K562 (cell line): Measurements from ENCODE around the gene GCNT4. TPM values are rescaled to one million over a fixed set of nuclear protein-coding genes. Genes with fewer than 3 reads are reported as not detected.
"Not testable (repeated sequence)": the region's sequence is repeated elsewhere in the genome, so short reads cannot be mapped to it uniquely, and the experiment has no call there.

Experiments used
- ATAC-seq: fragments of 200-7000 bp; cut with Tn5 transposase; 3 replicates; pipeline ENCODE4 v1.9.1; 2020; ENCODE audit warnings: moderate library complexity
- BruUV-seq: library from RNA; stranded (reverse); fragments of 400-500 nt; replicated peaks from 2 replicates; lab custom pipeline; 2021; lab: Mats Ljungman, UMichigan
- CTCF ChIA-PET: fragments of 300-600 bp; formaldehyde crosslinking; extraction: SDS; loops from one replicate; lab custom pipeline; 2021; ENCODE audit warnings: low intra/inter-chr PET ratio; lab: Yijun Ruan, JAX
- POLR2A ChIA-PET: fragments of 300-600, 350-650 bp; sonication (Branson Sonifier 250); formaldehyde crosslinking; extraction: SDS; loops from one replicate; lab custom pipeline; 2021; ENCODE audit warnings: antibody characterized with exemption, inconsistent platforms; lab: Yijun Ruan, JAX
- DNase-seq, 4 experiments: peaks; one replicate each; pipeline versions ENCODE4 v3.0.0 to v3.0.0-alpha.2; 2011 to 2018; ENCODE audit warnings: low spot score in 3 of 4, mixed read lengths in 3 of 4; ENCODE audit errors: extremely low read depth in 1 of 4
- FAIRE-seq: peaks from 2 replicates; lab custom pipeline; 2011; peaks lifted over from hg19 to GRCh38; lab: Jason Lieb, UNC
- H2AFZ ChIP-seq: 2 replicates; pipeline ENCODE4 v1.6.0; 2011; ENCODE audit warnings: low read depth, low read length, control low read depth, inconsistent platforms
- H3K27ac ChIP-seq: fragments of 200-600 bp; 3 replicates; pipeline ENCODE4 v1.8.0; 2011; ENCODE audit warnings: low read depth, mild to moderate bottlenecking, control low read depth, inconsistent platforms, low read length, moderate library complexity, mixed read lengths; ENCODE audit errors: extremely low read depth
- H3K27me3 ChIP-seq, 2 experiments: fragments of 300-600 bp in 1 of 2; 2 replicates in 1 of 2; 3 replicates in 1 of 2; pipeline versions ENCODE4 v1.6.0 to v1.8.0; 2011; ENCODE audit warnings: inconsistent platforms in 2 of 2, low read length in 2 of 2, mild to moderate bottlenecking in 1 of 2, mixed read lengths in 1 of 2, moderate library complexity in 1 of 2; ENCODE audit not compliant: control insufficient read depth in 2 of 2, insufficient read depth in 2 of 2
- H3K36me3 ChIP-seq: fragments of 300-600 bp; 3 replicates; pipeline ENCODE4 v1.8.0; 2011; ENCODE audit warnings: mild to moderate bottlenecking, low read length, inconsistent platforms; ENCODE audit not compliant: control insufficient read depth, insufficient read depth
- H3K4me1 ChIP-seq, 2 experiments: fragments of 200-600 bp in 1 of 2; replicated peaks in 1 of 2; 2 replicates in 1 of 2; 3 replicates in 1 of 2; pipeline versions ENCODE4 v1.5.1 to v1.8.0; 2011; ENCODE audit warnings: inconsistent platforms in 2 of 2, low read length in 2 of 2, mild to moderate bottlenecking in 1 of 2, mixed read lengths in 1 of 2, moderate library complexity in 1 of 2; ENCODE audit not compliant: control insufficient read depth in 2 of 2, insufficient read depth in 2 of 2
- H3K4me2 ChIP-seq: 2 replicates; pipeline ENCODE4 v1.6.1; 2011; ENCODE audit warnings: low read length, control low read depth, inconsistent platforms, mixed read lengths; ENCODE audit not compliant: insufficient read depth
- H3K4me3 ChIP-seq: fragments of 200-600 bp; sonication (generic), shearing (Covaris generic); 2 replicates; pipeline ENCODE4 v1.5.1; 2016; ENCODE audit warnings: control low read depth, inconsistent platforms
- H3K79me2 ChIP-seq: fragments of 200-600 bp; 3 replicates; pipeline ENCODE4 v1.8.0; 2011; ENCODE audit warnings: low read length, inconsistent platforms; ENCODE audit not compliant: control insufficient read depth, insufficient read depth
- H3K9ac ChIP-seq, 2 experiments: 2 replicates each; pipeline versions ENCODE4 v1.6.0 to v1.6.1; 2011; ENCODE audit warnings: low read depth in 2 of 2, low read length in 2 of 2, control low read depth in 1 of 2, inconsistent platforms in 1 of 2, mild to moderate bottlenecking in 1 of 2, mixed read lengths in 1 of 2; ENCODE audit not compliant: insufficient read depth in 1 of 2
- H3K9me1 ChIP-seq: one replicate; pipeline ENCODE4 v1.6.0; 2011; ENCODE audit warnings: inconsistent platforms, mild to moderate bottlenecking, low read length, moderate library complexity; ENCODE audit not compliant: control insufficient read depth, insufficient read depth
- H3K9me3 ChIP-seq: replicated peaks from 2 replicates; pipeline ENCODE4 v1.5.1; 2011; ENCODE audit warnings: low read depth, low read length, inconsistent platforms; ENCODE audit not compliant: control insufficient read depth, insufficient read depth
- H4K20me1 ChIP-seq: replicated peaks from 2 replicates; pipeline ENCODE4 v1.6.1; 2011; ENCODE audit warnings: low read length, inconsistent platforms, mixed read lengths; ENCODE audit not compliant: control insufficient read depth, insufficient read depth
- NEUROD1 ChIP-seq: fragments of 150-350 bp; IDR thresholded peaks from 2 replicates; pipeline ENCODE4 v1.6.1; 2014; ENCODE audit warnings: borderline replicate concordance, low read length, low read depth; ENCODE audit not compliant: partially characterized antibody
- NFE2L1 ChIP-seq: fragments of 450-650 bp; IDR thresholded peaks from 2 replicates; pipeline ENCODE4 v1.6.1; 2016; ENCODE audit warnings: missing genetic modification characterization, low read depth, mild to moderate bottlenecking, missing compliant biosample characterization, moderate library complexity, borderline replicate concordance
- SETDB1 ChIP-seq: IDR thresholded peaks from one replicate; pipeline ENCODE4 v1.6.1; 2012; ENCODE audit warnings: low read length, control low read depth, inconsistent platforms
- SRSF9 ChIP-seq: fragments of 200-400 bp; formaldehyde crosslinking; IDR thresholded peaks from 2 replicates; pipeline ENCODE4 v1.6.1; 2017; ENCODE audit warnings: low read depth, low read length, borderline replicate concordance
- ZNF143 ChIP-seq: sonication (generic); formaldehyde crosslinking; IDR thresholded peaks from 2 replicates; pipeline ENCODE4 v1.9.0; 2022; ENCODE audit warnings: mild to moderate bottlenecking, missing genetic modification reagents
- ZNF707 ChIP-seq: fragments of 250-450 bp; sonication (Bioruptor Pico); conservative IDR thresholded peaks from 2 replicates; pipeline ENCODE4 v1.8.0; 2022; ENCODE audit warnings: inconsistent platforms, mild to moderate bottlenecking, moderate library complexity
- WGBS: fragments of 100-300 bp; shearing (Covaris generic); methylation state at CpG from one replicate; pipeline ENCODE4 v1.1.6; 2016; ENCODE audit warnings: low coverage, mixed read lengths; ENCODE audit not compliant: insufficient coverage; ENCODE audit errors: missing lambda C conversion rate; 5-methylcytosine and 5-hydroxymethylcytosine counted together
- in situ Hi-C: fragments of 300-500 bp; cut with MboI; formaldehyde crosslinking; loops from 4 replicates; pipeline ENCODE4 v1.15.0; 2018; ENCODE audit warnings: inconsistent platforms, mixed read lengths
- intact Hi-C: fragments of 100-400 bp; cut with micrococcal nuclease; formaldehyde crosslinking; loops from 2 replicates; pipeline ENCODE4 v1.14.2; 2022
- polyA plus RNA-seq, 8 experiments: library from polyadenylated mRNA; depleted of rRNA in 4 of 8; stranded (reverse) in 5 of 8; unstranded in 3 of 8; fragments of >200 nt; fragmentation: Nextera tagmentation in 2 of 8; fragmentation: Illumina TruSeq in 1 of 8; extraction: Ambion mirVana in 2 of 8; extraction: Trizol in 1 of 8; gene quantifications; 2 replicates each; pipeline versions ENCODE4 v1.2.1 to v1.2.3, GENCODE V29; 2011 to 2014; ENCODE audit warnings: inconsistent platforms in 1 of 8, missing spikeins in 1 of 8
- total RNA-seq, 7 experiments: library from RNA; depleted of rRNA in 6 of 7; stranded (reverse); fragments of >200 nt in 6 of 7; fragmentation: Illumina TruSeq in 2 of 7; extraction: Trizol in 2 of 7; gene quantifications; 2 replicates each; pipeline versions ENCODE4 v1.2.1 to v1.2.3, GENCODE V29; 2011 to 2021; ENCODE audit warnings: low replicate concordance in 1 of 7
- TF ChIP-seq, protein P1 (sequence below): IDR thresholded peaks from 2 replicates; pipeline ENCODE4 v1.6.1; 2012; ENCODE audit warnings: low read depth, low read length, improper control_type of control experiment, borderline replicate concordance
- TF ChIP-seq, protein P2 (sequence below): sonication (generic); formaldehyde crosslinking; IDR thresholded peaks from 2 replicates; pipeline ENCODE4 v1.8.1; 2023; ENCODE audit warnings: missing genetic modification reagents, mild to moderate bottlenecking, borderline replicate concordance

The GCNT4 gene
- total and polyA plus RNA-seq, 9 of the 15 experiments (the other 6 are each of a cell fraction or from before 2014, with no cell fraction given) = 0.01 TPM; not detected in 8

DNA sequence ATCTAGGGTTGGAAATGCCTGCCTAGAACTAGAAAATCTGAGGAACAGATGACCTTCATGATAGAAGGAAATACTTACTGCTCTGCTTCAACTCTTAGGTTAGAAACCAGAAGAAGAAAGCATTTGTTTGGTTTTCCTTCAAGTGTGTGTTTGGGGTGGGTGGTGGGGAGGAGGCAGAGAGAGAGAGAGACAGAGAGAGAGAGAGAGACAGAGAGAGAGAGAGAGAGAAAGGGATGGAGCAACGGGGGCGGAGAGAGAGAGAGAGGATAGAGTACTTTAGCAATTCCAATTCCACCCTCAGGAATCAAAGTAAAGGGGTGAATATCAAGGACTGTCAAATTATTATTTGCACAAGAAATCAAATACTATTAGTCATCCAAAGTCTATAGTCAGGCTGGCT, 29.2 kb upstream of the GCNT4 start (continued):
- TF ChIP-seq ZNF143 (no peak), NEUROD1 (no peak), ZNF707 (CRISPR knock-in tag) (no peak), SETDB1 (no peak), SRSF9 (no peak), NFE2L1 (tag) (no peak)
- TF ChIP-seq, protein P1, sequence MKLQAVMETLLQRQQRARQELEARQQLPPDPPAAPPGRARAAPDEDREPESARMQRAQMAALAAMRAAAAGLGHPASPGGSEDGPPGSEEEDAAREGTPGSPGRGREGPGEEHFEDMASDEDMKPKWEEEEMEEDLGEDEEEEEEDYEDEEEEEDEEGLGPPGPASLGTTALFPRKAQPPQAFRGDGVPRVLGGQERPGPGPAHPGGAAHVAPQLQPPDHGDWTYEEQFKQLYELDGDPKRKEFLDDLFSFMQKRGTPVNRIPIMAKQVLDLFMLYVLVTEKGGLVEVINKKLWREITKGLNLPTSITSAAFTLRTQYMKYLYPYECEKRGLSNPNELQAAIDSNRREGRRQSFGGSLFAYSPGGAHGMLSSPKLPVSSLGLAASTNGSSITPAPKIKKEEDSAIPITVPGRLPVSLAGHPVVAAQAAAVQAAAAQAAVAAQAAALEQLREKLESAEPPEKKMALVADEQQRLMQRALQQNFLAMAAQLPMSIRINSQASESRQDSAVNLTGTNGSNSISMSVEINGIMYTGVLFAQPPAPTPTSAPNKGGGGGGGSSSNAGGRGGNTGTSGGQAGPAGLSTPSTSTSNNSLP = no peak
- TF ChIP-seq, protein P2, sequence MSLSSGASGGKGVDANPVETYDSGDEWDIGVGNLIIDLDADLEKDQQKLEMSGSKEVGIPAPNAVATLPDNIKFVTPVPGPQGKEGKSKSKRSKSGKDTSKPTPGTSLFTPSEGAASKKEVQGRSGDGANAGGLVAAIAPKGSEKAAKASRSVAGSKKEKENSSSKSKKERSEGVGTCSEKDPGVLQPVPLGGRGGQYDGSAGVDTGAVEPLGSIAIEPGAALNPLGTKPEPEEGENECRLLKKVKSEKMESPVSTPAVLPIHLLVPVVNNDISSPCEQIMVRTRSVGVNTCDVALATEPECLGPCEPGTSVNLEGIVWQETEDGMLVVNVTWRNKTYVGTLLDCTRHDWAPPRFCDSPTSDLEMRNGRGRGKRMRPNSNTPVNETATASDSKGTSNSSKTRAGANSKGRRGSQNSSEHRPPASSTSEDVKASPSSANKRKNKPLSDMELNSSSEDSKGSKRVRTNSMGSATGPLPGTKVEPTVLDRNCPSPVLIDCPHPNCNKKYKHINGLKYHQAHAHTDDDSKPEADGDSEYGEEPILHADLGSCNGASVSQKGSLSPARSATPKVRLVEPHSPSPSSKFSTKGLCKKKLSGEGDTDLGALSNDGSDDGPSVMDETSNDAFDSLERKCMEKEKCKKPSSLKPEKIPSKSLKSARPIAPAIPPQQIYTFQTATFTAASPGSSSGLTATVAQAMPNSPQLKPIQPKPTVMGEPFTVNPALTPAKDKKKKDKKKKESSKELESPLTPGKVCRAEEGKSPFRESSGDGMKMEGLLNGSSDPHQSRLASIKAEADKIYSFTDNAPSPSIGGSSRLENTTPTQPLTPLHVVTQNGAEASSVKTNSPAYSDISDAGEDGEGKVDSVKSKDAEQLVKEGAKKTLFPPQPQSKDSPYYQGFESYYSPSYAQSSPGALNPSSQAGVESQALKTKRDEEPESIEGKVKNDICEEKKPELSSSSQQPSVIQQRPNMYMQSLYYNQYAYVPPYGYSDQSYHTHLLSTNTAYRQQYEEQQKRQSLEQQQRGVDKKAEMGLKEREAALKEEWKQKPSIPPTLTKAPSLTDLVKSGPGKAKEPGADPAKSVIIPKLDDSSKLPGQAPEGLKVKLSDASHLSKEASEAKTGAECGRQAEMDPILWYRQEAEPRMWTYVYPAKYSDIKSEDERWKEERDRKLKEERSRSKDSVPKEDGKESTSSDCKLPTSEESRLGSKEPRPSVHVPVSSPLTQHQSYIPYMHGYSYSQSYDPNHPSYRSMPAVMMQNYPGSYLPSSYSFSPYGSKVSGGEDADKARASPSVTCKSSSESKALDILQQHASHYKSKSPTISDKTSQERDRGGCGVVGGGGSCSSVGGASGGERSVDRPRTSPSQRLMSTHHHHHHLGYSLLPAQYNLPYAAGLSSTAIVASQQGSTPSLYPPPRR (CRISPR knock-in tag) = no peak

DNA sequence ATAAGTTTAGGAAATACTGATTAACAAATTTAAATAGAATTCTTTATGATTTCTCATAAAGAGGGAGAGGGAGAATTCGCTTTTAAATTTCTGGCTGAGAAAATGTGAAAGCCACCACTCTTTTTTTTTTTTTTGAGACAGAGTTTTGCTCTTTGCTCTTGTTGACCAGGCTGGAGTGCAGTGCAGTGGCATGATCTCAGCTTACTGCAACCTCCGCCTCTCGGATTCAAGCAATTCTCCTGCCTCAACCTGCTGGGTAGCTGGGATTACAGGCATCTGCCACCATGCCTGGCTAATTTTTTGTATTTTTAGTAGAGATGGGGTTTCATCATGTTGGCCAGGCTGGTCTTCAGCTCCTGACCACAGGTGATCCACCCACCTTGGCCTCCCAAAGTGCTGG, 27.0 kb upstream of the GCNT4 start:
- H3K79me2 ChIP-seq, FAIRE-seq, ATAC-seq, POLR2A ChIA-PET, H2AFZ ChIP-seq, intact Hi-C loops, H3K36me3 ChIP-seq, in situ Hi-C loops, H3K4me1 ChIP-seq, H3K9me3 ChIP-seq, H3K9me1 ChIP-seq, DNase-seq, H3K4me2 ChIP-seq, H3K4me3 ChIP-seq, H3K27ac ChIP-seq, BruUV-seq, H3K27me3 ChIP-seq, H3K9ac ChIP-seq, H4K20me1 ChIP-seq, CTCF ChIA-PET: not testable (repeated sequence)
- WGBS = 2% methylated on average over 3 of the region's 3 CpGs
